OCI-LY7 (cell line): Measurements from ENCODE around the gene LDLRAD4. TPM values are rescaled to one million over a fixed set of nuclear protein-coding genes. Genes with fewer than 3 reads are reported as not detected.

Source experiments
- BruUV-seq: library from RNA; stranded (reverse); fragments of 400-500 nt; replicated peaks from 2 replicates; lab custom pipeline; 2021; lab: Mats Ljungman, UMichigan
- CTCF ChIA-PET: fragments of 300-600 bp; sonication (Branson Sonifier 250); formaldehyde crosslinking; loops from one replicate; lab custom pipeline; 2022; ENCODE audit warnings: antibody characterized with exemption; ENCODE audit not compliant: unreplicated experiment; lab: Charles Lee
- POLR2A ChIA-PET: fragments of 300-600 bp; sonication (Branson Sonifier 250); formaldehyde crosslinking; loops from one replicate; lab custom pipeline; 2022; ENCODE audit warnings: antibody characterized with exemption; lab: Charles Lee
- DNase-seq: peaks from one replicate; pipeline ENCODE4 v3.0.0-alpha.2; 2015; ENCODE audit warnings: low spot score
- H2AFZ ChIP-seq: fragments of 200-600 bp; sonication (generic), shearing (Covaris generic); 2 replicates; pipeline ENCODE4 v1.6.1; 2014; ENCODE audit warnings: mild to moderate bottlenecking, antibody characterized with exemption, low read length, moderate library complexity
- H3K27ac ChIP-seq: fragments of 200-600 bp; sonication (generic); 2 replicates; pipeline ENCODE4 v1.5.1; 2014; ENCODE audit warnings: mixed run types, low read depth, mild to moderate bottlenecking, moderate library complexity, low read length, inconsistent platforms; ENCODE audit not compliant: poor library complexity, severe bottlenecking
- H3K36me3 ChIP-seq: fragments of 200-600 bp; sonication (generic); 2 replicates; pipeline ENCODE4 v1.6.1; 2014; ENCODE audit warnings: mild to moderate bottlenecking, antibody characterized with exemption, low read length, moderate library complexity, mixed read lengths; ENCODE audit not compliant: insufficient read depth
- H3K4me1 ChIP-seq: fragments of 200-600 bp; sonication (generic); 2 replicates; pipeline ENCODE4 v1.5.1; 2014; ENCODE audit warnings: mild to moderate bottlenecking, low read length; ENCODE audit not compliant: insufficient read depth, poor library complexity, severe bottlenecking
- H3K4me2 ChIP-seq: fragments of 200-600 bp; sonication (generic); 2 replicates; pipeline ENCODE4 v1.6.1; 2014; ENCODE audit warnings: mild to moderate bottlenecking, low read length
- H3K4me3 ChIP-seq: fragments of 200-600 bp; sonication (generic); 2 replicates; pipeline ENCODE4 v1.5.1; 2014; ENCODE audit warnings: mild to moderate bottlenecking, low read depth, low read length; ENCODE audit not compliant: poor library complexity, severe bottlenecking
- H3K79me2 ChIP-seq: fragments of 200-600 bp; sonication (generic); 2 replicates; pipeline ENCODE4 v1.6.1; 2016; ENCODE audit warnings: low read depth, mild to moderate bottlenecking, low read length, moderate library complexity, mixed read lengths; ENCODE audit not compliant: insufficient read depth
- H3K9me2 ChIP-seq: fragments of 200-600 bp; sonication (generic); 2 replicates; pipeline ENCODE4 v1.6.1; 2016; ENCODE audit warnings: mild to moderate bottlenecking, low read length, mixed read lengths; ENCODE audit not compliant: insufficient read depth
- H3K9me3 ChIP-seq: fragments of 200-600 bp; sonication (generic); 2 replicates; pipeline ENCODE4 v1.6.1; 2014; ENCODE audit warnings: mild to moderate bottlenecking, mixed run types, low read length, mixed read lengths
- H4K20me1 ChIP-seq: fragments of 200-600 bp; sonication (generic); 2 replicates; pipeline ENCODE4 v1.6.1; 2014; ENCODE audit warnings: mild to moderate bottlenecking, antibody characterized with exemption, low read length, moderate library complexity, mixed read lengths; ENCODE audit not compliant: insufficient read depth
- EZH2phosphoT487 ChIP-seq: fragments of 200-600 bp; sonication (generic); IDR thresholded peaks from 2 replicates; pipeline ENCODE4 v1.6.1; 2018; ENCODE audit warnings: low read depth, borderline replicate concordance, mild to moderate bottlenecking, mixed run types, antibody characterized with exemption, low read length, moderate library complexity, mixed read lengths
- intact Hi-C: fragments of 100-400 bp; cut with micrococcal nuclease; formaldehyde crosslinking; loops from one replicate; pipeline ENCODE4 v1.10.0; 2022; ENCODE audit not compliant: unreplicated experiment
- total RNA-seq, 2 experiments: library from RNA; depleted of rRNA in 1 of 2; stranded (reverse); fragments of >200 nt in 1 of 2; shearing (Covaris generic) in 1 of 2; gene quantifications; 2 replicates each; pipeline ENCODE4 v1.2.3, GENCODE V29; 2014 to 2022
- TF ChIP-seq, protein P1 (sequence below): fragments of 200-600 bp; sonication (generic); conservative IDR thresholded peaks from 2 replicates; pipeline ENCODE4 v1.5.1; 2014; ENCODE audit warnings: mild to moderate bottlenecking, antibody characterized with exemption, low read length, moderate library complexity, mixed read lengths

The LDLRAD4 gene
- total RNA-seq, 2 experiments from 2014 or later = 26.2 to 43.8 TPM

DNA sequence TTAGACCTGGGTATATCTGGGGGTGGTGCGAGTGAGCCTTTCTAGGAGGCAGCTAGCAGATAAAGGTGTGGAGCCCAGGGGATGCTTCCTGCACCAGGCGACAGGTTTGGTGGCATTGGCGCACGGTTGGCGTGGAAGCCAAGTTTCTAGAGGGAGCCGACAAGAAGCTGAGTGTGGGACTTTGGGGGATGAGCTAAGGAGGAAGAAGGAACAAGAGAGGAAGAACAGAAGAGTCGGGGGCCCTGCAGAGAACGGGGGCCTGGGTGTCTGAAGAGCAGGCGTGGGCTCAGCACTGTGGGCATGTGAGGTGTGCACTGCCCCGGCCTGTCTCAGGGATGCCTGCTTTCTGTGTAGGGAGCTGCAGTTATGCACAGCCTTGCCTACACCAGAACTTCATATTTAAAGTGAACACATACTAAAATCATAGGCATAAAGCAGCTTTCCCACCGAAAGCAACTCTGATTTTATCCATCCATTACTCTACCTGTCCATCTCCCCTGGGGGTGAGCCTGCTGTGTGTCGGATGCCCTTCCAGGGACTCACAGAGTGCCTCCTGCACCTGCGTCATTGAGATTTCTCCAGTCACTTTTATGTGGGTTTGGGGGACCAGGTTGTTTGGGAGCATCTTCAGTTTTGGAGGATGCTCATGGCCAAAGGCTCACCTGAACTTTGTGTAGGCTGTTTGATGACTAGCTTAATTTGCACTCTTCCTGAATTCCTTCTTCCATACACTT, 149.7 kb downstream of the LDLRAD4 start:
- intact Hi-C loops = no loop called here
- Histone ChIP-seq H3K27ac (no peak overlapping the region), H4K20me1 (no peaks in the 10 kb centered on the region), H3K79me2 (no peaks in the 10 kb centered on the region), H3K4me3 (no peak overlapping the region), H3K9me3 (no peaks in the 10 kb centered on the region), H3K4me2 (no peak overlapping the region), H3K9me2 (no peaks in the 10 kb centered on the region), H2AFZ (no peak overlapping the region), H3K36me3 (no peaks in the 10 kb centered on the region), H3K4me1 (no peaks in the 10 kb centered on the region)
- BruUV-seq = no TSS peak
- TF ChIP-seq, protein P1, sequence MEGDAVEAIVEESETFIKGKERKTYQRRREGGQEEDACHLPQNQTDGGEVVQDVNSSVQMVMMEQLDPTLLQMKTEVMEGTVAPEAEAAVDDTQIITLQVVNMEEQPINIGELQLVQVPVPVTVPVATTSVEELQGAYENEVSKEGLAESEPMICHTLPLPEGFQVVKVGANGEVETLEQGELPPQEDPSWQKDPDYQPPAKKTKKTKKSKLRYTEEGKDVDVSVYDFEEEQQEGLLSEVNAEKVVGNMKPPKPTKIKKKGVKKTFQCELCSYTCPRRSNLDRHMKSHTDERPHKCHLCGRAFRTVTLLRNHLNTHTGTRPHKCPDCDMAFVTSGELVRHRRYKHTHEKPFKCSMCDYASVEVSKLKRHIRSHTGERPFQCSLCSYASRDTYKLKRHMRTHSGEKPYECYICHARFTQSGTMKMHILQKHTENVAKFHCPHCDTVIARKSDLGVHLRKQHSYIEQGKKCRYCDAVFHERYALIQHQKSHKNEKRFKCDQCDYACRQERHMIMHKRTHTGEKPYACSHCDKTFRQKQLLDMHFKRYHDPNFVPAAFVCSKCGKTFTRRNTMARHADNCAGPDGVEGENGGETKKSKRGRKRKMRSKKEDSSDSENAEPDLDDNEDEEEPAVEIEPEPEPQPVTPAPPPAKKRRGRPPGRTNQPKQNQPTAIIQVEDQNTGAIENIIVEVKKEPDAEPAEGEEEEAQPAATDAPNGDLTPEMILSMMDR = no peak
- TF ChIP-seq EZH2phosphoT487 = no peak
- POLR2A ChIA-PET = interaction anchor here (1.0 kb wide), 1 partner anchor 11 kb away, joined by 4 read pairs; no protein-coding TSS in a partner anchor
- CTCF ChIA-PET = no interaction called here
- no peak for DNase-seq

DNA sequence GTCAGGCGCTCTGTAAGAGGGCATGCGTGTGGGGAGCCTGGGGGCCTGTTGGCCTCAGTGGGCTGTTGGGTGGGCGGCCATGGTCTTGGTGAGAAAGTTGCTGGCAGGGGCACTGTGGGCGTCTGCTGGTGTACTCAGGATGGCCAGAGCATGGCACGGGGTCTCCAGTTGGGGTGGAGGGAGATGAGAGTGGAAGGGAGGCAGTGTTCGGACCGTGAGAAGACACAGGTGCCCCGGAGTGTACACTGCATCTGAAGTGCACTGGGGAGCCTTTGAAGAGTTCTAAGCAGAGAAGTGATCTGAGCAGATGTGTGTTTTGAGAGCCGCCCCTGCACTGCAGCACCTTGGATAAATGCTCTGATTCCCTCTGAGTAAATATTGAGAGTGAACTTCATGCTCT, 150.8 kb downstream of the LDLRAD4 start:
- DNase-seq = no peak
- H3K36me3 ChIP-seq = no peaks in the 10 kb centered on the region
- CTCF ChIA-PET = no interaction called here
- no peaks in the 10 kb centered on the region for H3K4me1 ChIP-seq
- intact Hi-C loops = no loop called here
- no TSS peak for BruUV-seq
- no peak overlapping the region for H3K4me3 ChIP-seq
- no peak overlapping the region for H3K27ac ChIP-seq
- POLR2A ChIA-PET = interaction anchor here (1.0 kb wide), 1 partner anchor 10 kb away, joined by 4 read pairs; no protein-coding TSS in a partner anchor
- H3K9me3 ChIP-seq = no peaks in the 10 kb centered on the region
- TF ChIP-seq EZH2phosphoT487 = no peak
- TF ChIP-seq, protein P1 = no peak
- H4K20me1 ChIP-seq = no peaks in the 10 kb centered on the region
- H3K4me2 ChIP-seq = no peak overlapping the region
- no peaks in the 10 kb centered on the region for H3K79me2 ChIP-seq
- no peak overlapping the region for H2AFZ ChIP-seq
- H3K9me2 ChIP-seq = no peaks in the 10 kb centered on the region

- intact Hi-C loops = no loop called here
- H3K27ac ChIP-seq = no peak overlapping the region
- no TSS peak for BruUV-seq
Observed at GRCh38 chr18:13369756-13370510, 151.4 kb downstream of the LDLRAD4 start.

More at GRCh38 chr18:13369756-13370510, 151.4 kb downstream of the LDLRAD4 start:
- no peaks in the 10 kb centered on the region for H3K9me2 ChIP-seq
- no peaks in the 10 kb centered on the region for H3K79me2 ChIP-seq
- POLR2A ChIA-PET = no interaction called here
- H3K9me3 ChIP-seq = no peaks in the 10 kb centered on the region
- H3K4me3 ChIP-seq = no peak overlapping the region
- CTCF ChIA-PET = no interaction called here
- no peak overlapping the region for H2AFZ ChIP-seq
- no peaks in the 10 kb centered on the region for H3K36me3 ChIP-seq
- no peak for DNase-seq
- no peaks in the 10 kb centered on the region for H4K20me1 ChIP-seq
- TF ChIP-seq EZH2phosphoT487 = no peak
- TF ChIP-seq, protein P1 = no peak
- H3K4me2 ChIP-seq = no peak overlapping the region
- no peaks in the 10 kb centered on the region for H3K4me1 ChIP-seq
